Fibroblast of skin of right quadriceps (primary cell): ENCODE data around the gene KHSRP.
"Not testable (repeated sequence)": the region's sequence is repeated elsewhere in the genome, so short reads cannot be mapped to it uniquely, and the experiment has no call there.

ENCODE experiments used
- DNase-seq: peaks from one replicate; pipeline ENCODE4 v3.0.0-alpha.2; 2013

The KHSRP gene

GRCh38 chr19:6450166-6450565, 25.6 kb upstream of the KHSRP start:
- no peak for DNase-seq

- no peak for DNase-seq
These were observed 23.4 kb upstream of the KHSRP start for GRCh38 chr19:6448045-6448444.

GRCh38 chr19:6446452-6446851, 21.8 kb upstream of the KHSRP start:
- DNase-seq: no peak

GRCh38 chr19:6443986-6444385, 19.4 kb upstream of the KHSRP start:
- no peak for DNase-seq

DNA sequence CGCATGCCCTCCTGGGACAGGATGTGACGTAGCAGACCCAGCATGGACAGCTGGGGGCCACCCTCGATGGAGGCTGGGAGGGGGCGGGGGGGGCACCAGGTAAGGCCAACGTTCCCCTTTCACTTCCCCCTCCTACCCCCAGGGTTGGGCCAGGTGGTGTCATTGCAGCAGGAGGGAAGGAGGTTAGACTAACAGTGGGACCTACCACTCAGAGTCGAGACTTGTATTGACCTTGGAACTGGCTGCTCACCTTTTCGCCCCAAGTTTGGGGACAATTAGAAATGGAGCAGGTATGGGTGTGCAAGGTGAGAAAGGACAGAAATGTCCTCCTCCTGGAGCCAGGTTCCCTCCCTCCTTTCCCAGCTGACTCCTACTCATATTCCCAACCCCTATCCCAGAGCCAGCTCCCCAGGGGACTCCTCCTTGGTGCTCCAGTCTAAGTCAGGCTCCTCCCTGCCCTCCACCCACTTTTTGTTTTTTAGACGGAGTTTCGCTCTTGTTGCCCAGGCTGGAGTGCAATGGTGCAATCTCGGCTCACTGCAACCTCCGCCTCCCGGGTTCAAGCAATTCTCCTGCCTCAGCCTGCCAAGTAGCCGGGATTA, 17.6 kb upstream of the KHSRP start:
- DNase-seq: no peak

GRCh38 chr19:6440905-6441304, 16.3 kb upstream of the KHSRP start:
- DNase-seq: no peak

DNA sequence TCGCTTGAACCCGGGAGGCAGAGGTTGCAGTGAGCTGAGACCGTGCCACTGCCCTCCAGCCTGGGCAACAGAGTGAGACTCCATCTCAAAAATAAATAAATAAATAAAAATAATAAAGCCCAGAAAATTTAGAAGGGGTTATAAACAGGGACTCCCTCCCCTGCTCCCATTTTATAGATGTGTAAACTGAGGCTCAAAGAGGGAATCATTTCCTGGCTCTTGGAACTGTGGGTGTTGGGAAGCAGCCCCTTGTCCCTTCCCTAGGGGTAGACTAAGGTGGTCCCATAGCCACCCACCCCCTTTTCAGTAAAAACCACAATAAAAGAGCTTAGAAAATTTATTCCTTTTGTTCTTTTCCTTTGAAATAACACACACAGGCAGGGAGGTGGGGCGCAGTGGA, 15.1 kb upstream of the KHSRP start:
- DNase-seq: no peak

GRCh38 chr19:6433663-6434062, 9.1 kb upstream of the KHSRP start, which contains the start of gene SLC25A41:
Gene SLC25A41 (minus strand): TSS chr19:6433763. CDS start chr19:6433693, 70 bp downstream.
- no peak for DNase-seq

GRCh38 chr19:6433165-6433564, 8.6 kb upstream of the KHSRP start:
- DNase-seq: no peak

- DNase-seq: no peak
These were observed 7.3 kb upstream of the KHSRP start for GRCh38 chr19:6431891-6432290.

DNA sequence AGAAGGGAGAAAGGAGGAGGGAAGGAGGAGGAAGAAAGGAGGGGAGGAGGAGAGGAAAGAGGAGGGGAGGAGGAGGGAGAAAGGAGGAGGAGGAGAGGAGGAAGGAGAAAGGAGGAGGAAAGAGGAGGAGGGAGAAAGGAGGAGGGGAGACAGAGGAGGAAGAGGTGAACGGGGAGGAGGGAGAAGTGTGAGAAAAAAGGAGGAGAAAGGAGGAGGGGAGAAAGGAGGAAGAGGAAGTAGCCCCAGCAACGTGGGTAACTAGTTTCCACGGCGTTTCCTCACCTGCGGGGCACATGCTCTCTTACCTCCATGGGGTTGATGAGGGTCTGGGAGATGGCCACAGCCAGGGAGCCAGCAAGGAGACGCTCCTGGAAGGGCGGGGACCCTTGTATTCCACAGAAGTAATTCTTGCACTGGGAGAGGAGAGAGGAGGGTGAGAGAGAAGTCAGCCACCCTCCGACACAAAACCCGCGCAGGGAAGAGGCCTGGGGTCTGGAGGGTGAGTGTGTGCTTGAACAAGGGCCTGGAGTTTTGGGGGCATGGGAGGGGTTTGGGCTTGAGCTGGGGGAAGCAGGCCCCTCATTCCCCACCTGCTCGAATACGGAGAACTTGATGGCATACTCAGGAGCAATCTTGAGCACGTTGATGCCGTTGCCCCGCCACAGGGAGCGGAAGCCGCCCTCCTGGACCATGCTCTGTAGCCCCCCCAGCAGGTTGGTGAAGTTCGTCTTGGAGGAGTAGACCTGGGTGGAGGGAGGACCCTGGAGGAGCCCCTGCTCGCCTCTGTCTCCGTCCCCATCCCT, 5.0 kb upstream of the KHSRP start:
- no peak for DNase-seq

DNA sequence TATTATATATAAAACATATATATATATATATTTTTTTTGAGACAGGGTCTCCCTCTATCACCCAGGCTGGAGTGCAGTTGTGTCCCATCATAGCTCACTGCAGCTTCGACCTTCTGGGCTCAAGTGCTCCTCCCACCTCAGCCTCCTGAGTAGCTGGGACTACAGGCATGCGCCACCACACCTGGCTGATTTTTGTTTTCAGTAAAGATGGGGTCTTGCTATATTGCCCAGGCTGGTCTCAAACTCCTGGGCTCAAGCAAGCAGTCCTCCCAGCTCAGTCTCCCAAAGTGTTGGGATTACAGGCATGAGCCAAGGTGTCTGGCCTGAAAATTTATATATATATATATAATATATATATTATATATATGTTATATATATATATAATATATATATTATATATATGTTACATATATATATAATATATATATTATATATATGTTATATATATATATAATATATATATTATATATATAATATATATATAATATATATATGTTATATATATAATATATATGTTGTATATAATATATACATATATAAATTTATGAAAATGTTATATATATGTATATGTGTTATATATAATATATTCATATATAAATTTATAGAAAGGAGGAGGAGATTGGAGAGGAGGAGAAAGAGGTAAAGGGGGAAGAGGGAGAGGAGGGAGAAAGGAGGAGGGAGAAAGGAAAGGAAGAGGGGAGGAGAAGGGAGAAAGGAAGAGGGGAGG, 4.2 kb upstream of the KHSRP start:
- DNase-seq: not testable (repeated sequence)

DNA sequence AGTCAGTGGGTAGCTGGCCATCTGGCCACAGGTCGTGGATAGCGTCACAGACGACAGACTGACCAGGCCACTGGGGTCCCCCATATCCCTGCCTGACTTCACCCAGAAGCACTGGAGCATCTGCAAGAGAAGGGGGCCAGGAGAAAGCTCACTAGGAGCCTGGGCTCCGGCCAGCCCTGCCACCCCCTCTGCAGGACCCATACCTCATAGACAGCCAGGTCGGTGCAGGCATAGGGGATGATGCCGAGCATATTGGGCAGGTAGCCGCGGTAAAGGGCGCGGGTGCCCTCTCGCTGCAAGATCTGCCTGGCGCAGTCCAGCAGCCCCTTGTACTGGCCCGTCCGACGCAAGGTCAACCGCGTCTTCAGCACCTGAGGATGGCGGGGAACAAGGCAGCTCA, 2.5 kb upstream of the KHSRP start:
- no peak for DNase-seq

- DNase-seq: no peak
These were observed 1.4 kb upstream of the KHSRP start for GRCh38 chr19:6425732-6426620.

- DNase-seq: peak; percentile 100
These were observed 524 bp upstream of the KHSRP start for GRCh38 chr19:6424939-6425731.

GRCh38 chr19:6423499-6424194, 964 bp downstream of the KHSRP start:
- DNase-seq: peak; percentile 29

DNA sequence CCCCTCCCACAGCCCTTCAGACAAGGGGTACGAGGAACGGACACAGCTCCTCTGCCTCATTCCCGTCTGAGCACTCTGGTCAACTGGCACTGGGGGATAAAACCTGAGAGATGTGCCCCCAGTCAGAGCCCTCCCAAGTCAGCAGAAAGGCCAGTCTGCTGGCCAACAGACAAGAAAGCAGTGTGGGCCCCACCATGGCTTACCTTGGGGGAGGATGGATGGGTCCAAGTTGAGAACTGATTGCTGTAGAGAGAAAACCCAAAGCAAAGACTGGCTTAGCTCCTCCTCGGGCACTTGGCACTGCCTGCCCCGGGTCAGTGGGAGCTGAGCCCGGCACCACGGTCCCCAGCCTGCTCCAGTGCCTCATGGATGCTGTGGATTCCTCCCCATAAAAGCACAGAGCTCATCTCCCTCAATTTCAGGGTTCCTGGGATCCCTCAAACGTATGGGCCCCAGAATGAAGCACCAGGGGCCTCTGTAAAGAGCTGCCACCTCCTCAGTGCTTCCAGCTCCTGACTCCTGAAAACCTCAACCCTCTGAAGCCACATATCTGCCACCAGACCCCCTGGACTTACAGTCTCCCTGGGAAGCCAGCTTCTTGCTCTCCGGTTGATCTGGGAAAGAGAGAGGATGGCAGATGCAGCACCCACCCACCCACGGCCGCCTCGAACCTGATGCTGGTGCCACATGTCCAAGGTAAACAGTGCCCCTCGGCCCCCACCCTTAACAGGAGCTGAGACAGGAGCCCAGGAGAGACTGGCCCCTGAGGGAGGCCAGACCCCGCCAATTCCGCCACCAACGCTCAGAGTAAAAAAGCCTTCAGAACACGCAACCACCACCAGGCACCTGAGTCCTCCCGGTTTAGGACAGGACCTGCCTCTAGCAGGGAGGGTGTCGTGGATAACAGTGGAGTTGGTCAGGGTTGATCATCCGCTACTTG, 3.3 kb downstream of the KHSRP start:
- DNase-seq: no peak

DNA sequence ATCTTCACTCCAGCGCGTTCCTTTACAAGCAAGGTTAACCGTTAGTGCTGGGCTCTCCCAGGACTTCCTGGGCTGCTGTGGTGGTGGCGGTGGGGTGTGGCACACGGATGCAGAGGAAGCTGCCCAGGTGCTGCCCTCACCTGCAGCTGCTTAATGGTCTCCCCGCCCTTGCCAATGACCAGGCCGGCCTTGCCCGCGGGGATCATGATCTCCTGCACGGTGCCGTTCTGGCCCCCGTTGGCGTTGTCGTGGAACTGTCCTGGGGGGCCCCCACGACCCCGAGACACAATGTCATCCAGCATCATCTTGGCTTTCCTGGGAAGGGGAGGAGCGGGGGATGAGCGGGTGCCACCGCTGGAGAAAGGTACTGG, 6.1 kb downstream of the KHSRP start:
- DNase-seq: no peak

DNA sequence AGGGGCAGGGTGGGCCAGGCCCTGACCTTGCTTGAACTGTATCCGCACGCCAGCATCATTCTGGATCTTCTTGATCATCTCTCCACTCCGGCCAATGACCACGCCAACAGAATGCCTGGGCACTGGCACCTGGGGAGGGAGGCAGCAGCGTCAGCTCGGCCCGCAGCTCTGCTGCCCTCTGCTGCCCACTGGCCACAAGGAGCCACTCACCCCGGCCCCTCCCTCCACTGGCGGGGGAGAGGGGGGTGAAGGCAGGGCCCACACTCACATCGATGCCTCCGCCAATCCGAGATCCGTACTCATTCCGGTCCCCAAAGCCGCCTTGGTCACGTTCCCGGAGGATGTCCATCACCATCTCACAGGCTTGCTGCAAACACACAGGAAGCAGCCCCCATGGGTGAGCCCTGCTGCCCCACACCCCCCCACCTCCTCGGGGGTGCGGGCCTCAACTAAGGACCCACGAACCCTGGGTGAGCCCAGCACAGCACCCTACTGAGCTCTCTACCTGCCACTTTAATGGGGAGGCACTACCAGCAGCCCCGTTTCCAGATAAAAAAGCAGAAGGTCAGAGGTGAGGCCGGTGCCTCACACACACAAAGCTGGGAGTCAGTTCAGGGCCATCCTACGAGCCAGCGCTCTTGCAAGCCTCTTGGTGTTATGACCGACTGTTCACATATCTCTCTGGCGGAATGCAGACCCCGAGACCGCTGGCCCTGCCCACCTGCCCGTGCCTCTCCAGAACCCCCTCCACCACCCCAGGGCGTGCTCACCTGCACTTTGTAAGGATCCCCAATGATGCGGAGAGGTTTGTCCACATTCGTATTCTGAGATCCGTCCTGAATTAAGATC, 6.7 kb downstream of the KHSRP start:
- DNase-seq: no peak
